ENCODE results near the gene TCFL5.

TCFL5 gene

GRCh38 chr20:62902926-62903615 lies 41.4 kb upstream of the TCFL5 start:
- Histone ChIP-seq H3K36me3 (ENCODE audit: control insufficient read depth, insufficient read depth, low read length) (no peaks in the 10 kb centered on the region), H3K4me1 (peaks cover 3% of the 10 kb centered on the region), H3K27me3 (ENCODE audit: control insufficient read depth, insufficient read depth, low read length) (no peaks in the 10 kb centered on the region), H3K9ac (no peak overlapping the region), H3K4me2 (ENCODE audit: low read length) (no peak overlapping the region), H3K79me2 (peaks cover 6% of the 10 kb centered on the region), H3K4me3 (ENCODE audit: low read depth, low read length) (no peak overlapping the region), H3K9me3 (ENCODE audit: control insufficient read depth, low read length) (no peaks in the 10 kb centered on the region), H3K27ac (no peak overlapping the region), H2AFZ (no peak overlapping the region)
- no peak for TF ChIP-seq CTCF (IDR thresholded peaks at IDR 0.05)

- Histone ChIP-seq H3K4me3 (ENCODE audit: low read depth, low read length) (no peak overlapping the region), H3K79me2 (peaks cover 3% of the 10 kb centered on the region), H3K9ac (no peak overlapping the region), H3K4me2 (ENCODE audit: low read length) (no peak overlapping the region), H3K27ac (no peak overlapping the region), H2AFZ (no peak overlapping the region), H3K9me3 (ENCODE audit: control insufficient read depth, low read length) (no peaks in the 10 kb centered on the region), H3K4me1 (peaks cover 3% of the 10 kb centered on the region), H3K27me3 (ENCODE audit: control insufficient read depth, insufficient read depth, low read length) (no peaks in the 10 kb centered on the region), H3K36me3 (ENCODE audit: control insufficient read depth, insufficient read depth, low read length) (no peaks in the 10 kb centered on the region)
- no peak for TF ChIP-seq CTCF (IDR thresholded peaks at IDR 0.05)
Observed at GRCh38 chr20:62901891-62902290, 40.3 kb upstream of the TCFL5 start.

GRCh38 chr20:62900692-62901584 lies 39.3 kb upstream of the TCFL5 start:
- Histone ChIP-seq H3K27me3 (ENCODE audit: control insufficient read depth, insufficient read depth, low read length) (no peaks in the 10 kb centered on the region), H3K9ac (no peak overlapping the region), H3K79me2 (no peaks in the 10 kb centered on the region), H3K4me3 (ENCODE audit: low read depth, low read length) (no peak overlapping the region), H2AFZ (no peak overlapping the region), H3K4me2 (ENCODE audit: low read length) (peak overlapping the region; percentile 20), H3K9me3 (ENCODE audit: control insufficient read depth, low read length) (no peaks in the 10 kb centered on the region), H3K4me1 (peaks cover 3% of the 10 kb centered on the region), H3K36me3 (ENCODE audit: control insufficient read depth, insufficient read depth, low read length) (no peaks in the 10 kb centered on the region), H3K27ac (no peak overlapping the region)
- no peak for TF ChIP-seq CTCF (IDR thresholded peaks at IDR 0.05)

- Histone ChIP-seq H3K9ac (no peak overlapping the region), H3K27ac (no peak overlapping the region), H3K4me1 (peaks cover 3% of the 10 kb centered on the region), H3K4me3 (ENCODE audit: low read depth, low read length) (no peak overlapping the region), H3K79me2 (no peaks in the 10 kb centered on the region), H3K36me3 (ENCODE audit: control insufficient read depth, insufficient read depth, low read length) (no peaks in the 10 kb centered on the region), H2AFZ (no peak overlapping the region), H3K9me3 (ENCODE audit: control insufficient read depth, low read length) (no peaks in the 10 kb centered on the region), H3K27me3 (ENCODE audit: control insufficient read depth, insufficient read depth, low read length) (no peaks in the 10 kb centered on the region), H3K4me2 (ENCODE audit: low read length) (peak overlapping the region; percentile 10)
- peak; percentile 90 for TF ChIP-seq CTCF (IDR thresholded peaks at IDR 0.05)
Observed at GRCh38 chr20:62900052-62900691, 38.5 kb upstream of the TCFL5 start.

All from parathyroid adenoma (tissue), 2 donors.